Activated CD8-positive, alpha-beta memory T cell treated with anti-CD3 and anti-CD28 coated beads for 24 hours (primary cell): Measurements from ENCODE around the gene ZNF71.

Source experiments
- DNase-seq: peaks from one replicate; pipeline ENCODE4 v3.0.0-alpha.2; 2020

ZNF71 gene

DNA sequence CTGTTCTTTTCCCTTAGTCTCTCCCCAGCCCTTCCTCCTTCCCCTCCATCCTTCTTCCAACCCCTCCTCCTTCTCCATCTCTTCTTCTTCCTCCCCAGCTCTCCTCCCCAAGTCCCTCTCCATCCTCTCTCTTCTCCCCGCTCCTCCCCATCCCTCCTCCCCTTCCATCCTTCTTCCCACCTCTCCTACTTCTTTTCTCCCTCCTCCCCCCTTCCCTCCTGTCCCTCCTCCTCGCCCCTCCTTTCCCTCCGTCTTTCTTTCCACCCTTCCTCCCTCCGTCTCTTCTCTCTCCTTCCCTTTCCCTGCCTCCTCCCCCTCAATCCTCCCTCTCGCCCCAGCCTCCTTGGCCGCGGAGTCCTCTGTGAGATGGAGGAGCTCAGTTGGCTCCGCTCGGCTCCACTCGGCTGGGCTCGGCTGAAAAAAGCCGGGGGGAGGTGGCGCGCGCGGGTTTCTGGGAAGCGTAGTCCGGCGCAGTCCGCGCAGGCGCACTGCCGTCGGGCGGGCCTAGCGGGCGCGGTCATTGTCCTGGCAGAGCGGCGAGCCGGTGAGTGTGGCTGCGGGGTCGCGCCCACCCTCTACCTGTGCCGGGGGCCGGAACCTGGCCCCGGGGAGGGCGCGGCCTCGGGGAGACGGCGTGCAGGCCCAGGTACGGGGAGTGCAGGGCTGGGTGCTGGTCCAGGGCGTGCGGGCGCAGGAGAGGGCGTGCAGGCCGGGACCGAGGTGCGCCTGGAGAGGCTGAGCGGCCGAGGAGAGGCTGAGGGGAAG, at the start of gene ZNF71:
TSS of gene ZNF71 (plus strand) at position 520 of the 765 bp plus-strand sequence. CDS start 6,257 bp downstream, outside the sequence.
- DNase-seq = peak; percentile 94

DNA sequence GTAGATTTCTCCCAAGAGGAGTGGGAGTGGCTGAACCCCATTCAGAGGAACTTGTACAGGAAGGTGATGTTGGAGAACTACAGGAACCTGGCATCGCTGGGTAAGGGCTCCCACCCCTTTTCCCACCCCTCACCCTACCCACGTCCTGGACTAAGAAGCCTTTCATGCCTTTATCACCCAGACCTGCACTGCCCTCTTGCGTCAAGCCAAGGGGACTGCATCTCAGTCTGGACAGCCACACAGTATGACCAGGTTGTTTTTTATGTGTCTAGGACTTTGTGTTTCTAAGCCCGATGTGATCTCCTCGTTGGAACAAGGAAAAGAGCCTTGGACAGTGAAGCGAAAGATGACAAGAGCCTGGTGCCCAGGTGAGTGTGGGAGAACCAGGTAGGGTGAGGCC, 47.6 kb upstream of the ZNF71 start:
- DNase-seq = no peak

- no peak for DNase-seq
Observed at GRCh38 chr19:56554272-56554869, 40.7 kb upstream of the ZNF71 start.

- DNase-seq = no peak
Observed at GRCh38 chr19:56562766-56563165, 32.3 kb upstream of the ZNF71 start.

GRCh38 chr19:56566904-56567273, 28.2 kb upstream of the ZNF71 start:
- DNase-seq = no peak

DNA sequence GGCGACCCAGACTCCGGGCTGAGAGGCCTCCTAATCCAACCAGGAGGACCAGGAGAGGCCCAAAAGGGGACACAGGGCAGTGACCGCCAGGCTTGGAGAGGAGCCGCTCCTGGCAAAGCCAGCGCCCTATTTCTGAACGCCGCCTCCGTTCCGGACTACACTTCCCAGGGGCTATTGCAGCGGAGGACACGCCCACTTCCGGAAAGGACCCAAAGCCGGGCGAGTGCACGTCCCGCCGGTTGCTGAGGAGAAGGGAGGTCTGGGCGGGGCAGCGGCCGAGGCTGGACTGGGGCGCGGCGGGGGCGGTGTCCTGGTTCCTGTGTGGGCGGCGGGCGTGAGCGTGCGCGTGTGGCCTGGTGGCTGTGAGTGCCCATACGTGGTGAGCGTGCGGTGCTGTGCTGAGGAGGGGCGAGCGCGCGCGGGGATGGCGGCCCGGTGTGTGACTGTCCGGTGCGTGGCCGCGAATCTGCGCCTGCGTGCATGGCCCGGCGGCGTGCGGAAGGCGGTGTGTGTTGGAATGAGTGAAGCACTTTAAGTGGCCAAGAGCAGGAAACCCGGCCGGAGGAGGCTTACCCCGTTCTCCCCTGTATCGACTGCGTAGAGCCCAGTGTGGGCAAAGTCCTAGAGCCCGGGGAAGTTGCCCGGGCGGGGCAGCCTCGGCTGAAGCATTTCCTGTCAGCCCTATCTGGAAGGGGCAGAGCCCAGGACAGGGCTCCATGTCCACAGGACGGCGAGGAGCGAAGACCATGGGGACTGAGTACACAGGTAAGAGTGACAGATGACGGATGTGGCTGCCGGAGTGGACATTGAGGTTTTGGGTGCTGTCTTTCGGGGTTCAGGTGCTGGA, 27.6 kb upstream of the ZNF71 start, which contains the start of gene ZNF470:
TSS of gene ZNF470 (plus strand) at position 195 of the 847 bp plus-strand sequence. CDS start 2,844 bp downstream, outside the sequence.
- DNase-seq = peak; percentile 94

DNA sequence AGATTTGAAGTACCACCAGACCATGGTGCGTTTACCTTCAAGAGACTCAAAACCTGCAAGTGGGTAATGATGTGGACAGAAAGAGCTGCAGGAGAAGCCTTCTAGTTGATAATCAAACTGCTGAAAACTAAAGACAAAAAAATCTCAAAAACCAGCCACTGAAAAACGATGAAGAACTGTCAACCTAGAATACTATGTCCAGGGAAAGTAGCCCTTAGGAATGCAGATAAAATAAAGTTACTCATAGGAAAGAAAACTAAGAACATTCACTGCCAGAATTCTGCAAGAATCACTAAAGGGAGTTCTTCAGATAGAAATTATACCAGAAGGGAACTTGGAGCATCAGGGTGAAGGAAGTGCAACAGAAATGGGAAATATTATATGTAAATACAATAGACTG, 22.5 kb upstream of the ZNF71 start:
- no peak for DNase-seq

- no peak for DNase-seq
Observed at GRCh38 chr19:56573914-56574313, 21.2 kb upstream of the ZNF71 start.

GRCh38 chr19:56577719-56578602, 17.1 kb upstream of the ZNF71 start:
- no peak for DNase-seq

DNA sequence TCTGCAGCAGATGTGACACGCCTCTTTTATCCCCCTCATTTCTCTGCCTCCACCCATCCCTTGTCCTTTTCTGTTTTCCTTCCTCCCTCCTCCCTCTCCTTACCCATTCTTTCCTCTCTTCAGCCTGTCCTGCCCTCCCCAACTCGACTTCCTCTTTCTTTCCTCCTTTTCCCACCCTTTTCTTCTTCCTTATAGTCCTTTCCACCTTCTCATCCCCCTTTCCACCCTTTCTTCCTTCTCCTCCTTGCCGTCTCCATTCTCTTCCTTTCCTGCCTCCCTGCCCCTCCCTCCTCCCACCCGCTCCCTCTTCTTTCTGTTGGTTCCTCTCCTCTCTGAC, 688 bp upstream of the ZNF71 start:
- no peak for DNase-seq

DNA sequence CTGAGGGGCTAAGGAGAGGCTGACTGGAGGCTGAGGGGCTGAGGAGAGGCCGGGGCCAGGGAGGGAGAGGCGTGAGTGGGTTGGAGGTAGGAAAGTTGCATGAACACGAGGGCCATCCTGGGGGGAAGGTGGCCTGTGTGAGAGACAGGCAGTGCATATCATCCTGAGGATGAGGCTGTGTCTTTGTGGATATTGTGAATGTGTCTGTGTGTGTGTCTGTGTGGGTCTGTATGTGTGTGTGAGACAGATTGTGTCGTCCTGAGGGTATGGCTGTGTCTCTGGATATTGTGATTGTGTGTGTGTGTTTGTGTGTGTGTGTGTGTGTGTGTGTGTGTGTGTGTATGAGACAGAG, 422 bp downstream of the ZNF71 start:
- no peak for DNase-seq

DNA sequence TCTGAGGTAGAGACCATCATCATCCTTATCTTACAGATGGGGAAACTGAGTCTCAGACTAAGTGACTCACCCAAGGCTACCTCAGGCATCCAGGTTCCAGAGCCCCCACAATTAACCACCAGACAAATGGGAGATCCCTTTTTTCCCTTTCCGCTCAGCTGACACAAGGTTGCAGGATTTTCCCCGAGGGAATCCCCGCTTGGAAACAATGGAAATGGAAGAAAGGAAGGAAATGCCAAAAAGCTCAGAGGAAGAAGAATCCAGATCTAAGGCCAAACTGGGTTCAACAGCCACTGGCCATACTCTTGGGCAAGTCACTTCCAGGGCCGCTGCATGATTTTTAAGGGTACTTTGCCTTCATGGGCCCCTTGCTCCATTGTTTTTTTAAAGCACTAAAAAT, 1.6 kb downstream of the ZNF71 start:
- DNase-seq = no peak

DNA sequence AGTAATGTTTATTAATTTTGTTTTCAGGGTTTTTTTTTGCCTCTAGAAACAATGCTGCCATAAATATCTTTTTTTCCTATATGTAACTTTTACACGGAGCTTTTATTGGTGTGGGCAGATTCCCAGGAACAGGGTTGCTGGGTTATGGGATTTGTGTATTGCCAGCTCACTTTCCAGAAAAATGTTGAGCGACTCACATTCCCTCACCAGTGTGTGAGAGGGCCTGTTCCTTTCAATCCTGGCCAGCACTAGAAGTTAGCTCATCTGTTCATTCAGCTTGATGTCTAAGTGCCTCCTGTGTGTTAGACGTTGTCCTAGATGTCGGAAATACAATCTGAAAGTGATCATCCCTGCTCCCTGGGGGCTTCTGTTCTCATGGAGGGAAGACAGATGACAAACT, 2.6 kb downstream of the ZNF71 start:
- DNase-seq = no peak

DNA sequence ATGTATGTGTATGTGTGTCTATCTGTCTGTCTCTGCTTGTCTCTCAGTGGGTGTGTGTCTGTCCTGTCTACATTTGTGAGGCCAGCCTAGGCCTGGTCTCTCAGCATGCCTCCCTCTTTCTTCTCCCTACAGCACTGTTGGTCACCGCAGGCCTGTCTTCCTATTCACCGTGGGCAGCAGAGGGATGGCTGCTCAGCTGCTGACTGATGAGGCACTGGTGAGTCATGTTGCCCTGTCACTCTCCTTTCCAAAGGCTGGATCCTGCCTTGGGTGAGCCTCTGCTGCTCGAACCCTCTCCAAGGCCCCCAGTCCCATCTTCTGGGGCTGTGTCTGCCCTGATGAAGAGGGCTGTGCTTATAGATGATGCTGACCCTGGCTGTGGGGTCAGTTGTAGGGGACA, 6.3 kb downstream of the ZNF71 start:
- DNase-seq = no peak

DNA sequence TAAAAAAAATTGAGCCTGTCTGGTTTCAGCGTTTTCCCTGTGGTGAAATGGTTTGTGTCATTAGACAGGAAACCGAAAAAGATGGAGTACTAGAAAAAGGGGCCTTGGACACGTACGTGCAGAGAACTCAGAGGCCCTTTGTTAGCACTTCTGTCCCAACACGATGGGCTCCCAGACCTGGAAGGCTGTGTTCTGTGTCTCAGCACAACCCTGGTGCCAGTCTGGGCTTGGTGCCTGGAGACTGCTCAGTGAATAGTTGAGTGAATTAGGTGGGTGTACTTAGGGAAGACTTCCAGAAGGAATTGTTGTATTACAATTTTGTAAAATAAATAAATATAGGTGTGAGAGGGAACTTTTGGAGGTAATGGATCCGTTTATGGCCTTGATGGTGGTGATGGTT, 8.7 kb downstream of the ZNF71 start:
- DNase-seq = no peak

GRCh38 chr19:56608274-56608964, 13.3 kb downstream of the ZNF71 start:
- DNase-seq = no peak

- DNase-seq = no peak
Observed at GRCh38 chr19:56611288-56611687, 16.2 kb downstream of the ZNF71 start.

DNA sequence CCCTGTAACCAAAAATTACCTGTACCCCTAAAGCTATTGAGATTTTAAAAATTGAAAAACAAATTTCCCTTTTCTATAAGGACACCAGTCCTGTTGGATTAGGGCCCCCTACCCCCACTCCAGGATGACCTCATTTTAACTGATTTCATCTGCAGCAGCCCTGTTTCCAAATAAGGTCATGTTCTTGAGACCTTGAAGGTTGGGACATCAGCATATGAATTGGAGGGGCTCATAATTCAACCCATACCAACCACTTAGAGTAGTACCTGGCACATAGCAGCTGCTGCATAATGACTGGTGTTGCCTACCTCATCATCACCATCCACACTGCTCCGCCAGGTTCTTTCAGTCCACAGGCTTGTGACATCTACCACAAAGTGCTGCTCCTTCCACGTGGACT, 17.6 kb downstream of the ZNF71 start:
- DNase-seq = no peak

GRCh38 chr19:56613639-56614038, 18.5 kb downstream of the ZNF71 start:
- DNase-seq = no peak

- no peak for DNase-seq
Observed at GRCh38 chr19:56617531-56617930, 22.4 kb downstream of the ZNF71 start.

- no peak for DNase-seq
Observed at GRCh38 chr19:56619121-56619520, 24.0 kb downstream of the ZNF71 start.

GRCh38 chr19:56622374-56622773, 27.3 kb downstream of the ZNF71 start:
- no peak for DNase-seq
